Measurements from ENCODE around the gene ACSM5. TPM values are rescaled to one million over a fixed set of nuclear protein-coding genes. Genes with fewer than 3 reads are reported as not detected.

Gene ACSM5
- total RNA-seq, 1 experiment from 2014 or later, result not detected

DNA sequence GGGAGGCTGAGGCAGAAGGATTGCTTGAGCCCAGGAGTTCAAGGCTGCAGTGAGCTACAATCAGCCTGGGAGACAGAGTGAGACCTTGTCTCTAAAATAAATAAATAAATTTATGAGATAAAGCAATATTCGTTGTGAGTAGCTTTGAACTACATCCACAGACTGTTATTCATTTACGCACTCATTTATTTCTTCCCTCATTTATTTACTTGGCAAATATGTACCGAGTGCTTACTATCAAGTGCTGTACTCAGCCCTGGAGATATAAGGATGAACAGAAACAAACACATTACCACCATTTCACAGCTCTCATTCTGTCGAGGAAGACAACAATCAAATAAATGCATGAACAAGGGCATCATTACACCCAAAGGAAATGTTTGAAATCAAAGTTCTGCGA, 32.2 kb upstream of the ACSM5 start:
- Histone ChIP-seq H3K4me1 (no peaks in the 10 kb centered on the region), H3K4me3 (ENCODE audit: low read depth, low read length) (no peak overlapping the region), H3K9me3 (no peaks in the 10 kb centered on the region), H3K27me3 (replicated peaks; ENCODE audit: control insufficient read depth, insufficient read depth, low read length) (no peaks in the 10 kb centered on the region), H3K36me3 (ENCODE audit: control insufficient read depth, insufficient read depth, low read length) (no peaks in the 10 kb centered on the region)
- Mint-ChIP-seq H3K9me3 (ENCODE audit: unreplicated experiment) (no peaks in the 10 kb centered on the region), H3K4me1 (ENCODE audit: low read depth, unreplicated experiment) (no peaks in the 10 kb centered on the region), H3K27ac (ENCODE audit: unreplicated experiment) (no peak overlapping the region), H3K27me3 (ENCODE audit: insufficient read depth, unreplicated experiment) (peaks cover 11% of the 10 kb centered on the region), H3K4me3 (ENCODE audit: unreplicated experiment) (no peak overlapping the region), H3K36me3 (ENCODE audit: insufficient read depth, unreplicated experiment) (no peaks in the 10 kb centered on the region)
- POLR2A ChIA-PET, result no interaction called here
- CTCF ChIA-PET, result no interaction called here
- intact Hi-C loops (cut with micrococcal nuclease; ENCODE audit: unreplicated experiment), result no loop called here
- TF ChIP-seq CTCF (IDR thresholded peaks at IDR 0.05; ENCODE audit: insufficient read depth in 1 of 2, low read depth in 1 of 2, low read length in 1 of 2, severe bottlenecking in 1 of 2, unreplicated experiment in 1 of 2), result no peak
- no peak for DNase-seq
- no TSS peak for BruUV-seq (replicated peaks)

DNA sequence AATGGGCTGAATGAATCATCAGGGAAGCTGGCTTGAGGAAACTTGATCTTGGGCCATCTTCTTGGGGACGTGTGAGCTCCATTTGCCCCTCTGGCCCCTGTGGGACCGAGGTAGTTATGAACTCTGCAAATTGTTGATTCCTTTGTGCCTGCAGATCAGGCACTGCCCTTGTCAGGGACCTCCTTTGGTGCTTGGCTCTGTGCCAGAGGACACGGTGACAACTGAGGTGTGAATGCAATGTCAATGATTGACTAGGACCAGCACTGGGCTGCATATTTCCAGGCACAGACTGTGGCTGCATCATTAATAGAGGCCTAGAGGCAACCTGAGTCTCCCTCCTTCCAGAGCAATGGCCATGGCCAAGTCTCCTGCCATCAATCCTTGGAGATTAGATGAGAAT, 28.6 kb upstream of the ACSM5 start:
- no peak for TF ChIP-seq CTCF (IDR thresholded peaks at IDR 0.05; ENCODE audit: insufficient read depth in 1 of 2, low read depth in 1 of 2, low read length in 1 of 2, severe bottlenecking in 1 of 2, unreplicated experiment in 1 of 2)
- Mint-ChIP-seq H3K27me3 (ENCODE audit: insufficient read depth, unreplicated experiment) (peaks cover 4% of the 10 kb centered on the region), H3K9me3 (ENCODE audit: unreplicated experiment) (no peaks in the 10 kb centered on the region), H3K27ac (ENCODE audit: unreplicated experiment) (no peak overlapping the region), H3K36me3 (ENCODE audit: insufficient read depth, unreplicated experiment) (no peaks in the 10 kb centered on the region), H3K4me1 (ENCODE audit: low read depth, unreplicated experiment) (no peaks in the 10 kb centered on the region), H3K4me3 (ENCODE audit: unreplicated experiment) (no peak overlapping the region)
- ChIA-PET CTCF (interaction anchor here (0.6 to 0.7 kb wide), 2 partner anchors 117 to 668 kb away, joined by 3 read pairs; no protein-coding TSS in a partner anchor), POLR2A (no interaction called here)
- intact Hi-C loops (cut with micrococcal nuclease; ENCODE audit: unreplicated experiment), result loop anchor here (10.0 kb wide), 2 partner anchors 314 to 776 kb away; partner anchors contain the start of gene ACSM1
- DNase-seq, result no peak
- no peaks in the 10 kb centered on the region for H3K36me3 ChIP-seq (ENCODE audit: control insufficient read depth, insufficient read depth, low read length)
- H3K9me3 ChIP-seq, result no peaks in the 10 kb centered on the region
- no peak overlapping the region for H3K4me3 ChIP-seq (ENCODE audit: low read depth, low read length)
- H3K4me1 ChIP-seq, result no peaks in the 10 kb centered on the region
- no peaks in the 10 kb centered on the region for H3K27me3 ChIP-seq (replicated peaks; ENCODE audit: control insufficient read depth, insufficient read depth, low read length)
- BruUV-seq (replicated peaks), result no TSS peak

GRCh38 chr16:20382202-20382948, 27.0 kb upstream of the ACSM5 start:
- H3K27me3 Mint-ChIP-seq (ENCODE audit: insufficient read depth, unreplicated experiment), result peaks cover 4% of the 10 kb centered on the region
- CTCF ChIA-PET, result interaction anchor here (0.8 to 2.0 kb wide), 3 partner anchors 475 to 758 kb away, joined by 4 to 14 read pairs (median 7); no protein-coding TSS in a partner anchor
- no TSS peak for BruUV-seq (replicated peaks)

More at GRCh38 chr16:20382202-20382948, 27.0 kb upstream of the ACSM5 start:
- H3K9me3 Mint-ChIP-seq (ENCODE audit: unreplicated experiment), result no peaks in the 10 kb centered on the region
- no peaks in the 10 kb centered on the region for H3K9me3 ChIP-seq
- H3K27ac Mint-ChIP-seq (ENCODE audit: unreplicated experiment), result no peak overlapping the region
- DNase-seq, result no peak
- no peak overlapping the region for H3K4me3 Mint-ChIP-seq (ENCODE audit: unreplicated experiment)
- POLR2A ChIA-PET, result no interaction called here
- no peak overlapping the region for H3K4me3 ChIP-seq (ENCODE audit: low read depth, low read length)
- H3K4me1 ChIP-seq, result no peaks in the 10 kb centered on the region
- H3K4me1 Mint-ChIP-seq (ENCODE audit: low read depth, unreplicated experiment), result no peaks in the 10 kb centered on the region
- no peaks in the 10 kb centered on the region for H3K36me3 Mint-ChIP-seq (ENCODE audit: insufficient read depth, unreplicated experiment)
- no peaks in the 10 kb centered on the region for H3K36me3 ChIP-seq (ENCODE audit: control insufficient read depth, insufficient read depth, low read length)
- no peak for TF ChIP-seq CTCF (IDR thresholded peaks at IDR 0.05; ENCODE audit: insufficient read depth in 1 of 2, low read depth in 1 of 2, low read length in 1 of 2, severe bottlenecking in 1 of 2, unreplicated experiment in 1 of 2)
- H3K27me3 ChIP-seq (replicated peaks; ENCODE audit: control insufficient read depth, insufficient read depth, low read length), result no peaks in the 10 kb centered on the region
- intact Hi-C loops (cut with micrococcal nuclease; ENCODE audit: unreplicated experiment), result loop anchor here (2.0 to 10.0 kb wide), 3 partner anchors 312 to 778 kb away; partner anchors contain the start of gene ACSM1

Measured in Caco-2 (cell line).